NCI-H2107 treated with DMSO at 0.1 percent for 48 hours (cell line): ENCODE results near the gene SPATS2L.

Experiments
- DNase-seq: peaks from one replicate; lab custom pipeline; 2025; ENCODE audit not compliant: unreplicated experiment; lab: John Stamatoyannopoulos, UW

SPATS2L gene, protein sequence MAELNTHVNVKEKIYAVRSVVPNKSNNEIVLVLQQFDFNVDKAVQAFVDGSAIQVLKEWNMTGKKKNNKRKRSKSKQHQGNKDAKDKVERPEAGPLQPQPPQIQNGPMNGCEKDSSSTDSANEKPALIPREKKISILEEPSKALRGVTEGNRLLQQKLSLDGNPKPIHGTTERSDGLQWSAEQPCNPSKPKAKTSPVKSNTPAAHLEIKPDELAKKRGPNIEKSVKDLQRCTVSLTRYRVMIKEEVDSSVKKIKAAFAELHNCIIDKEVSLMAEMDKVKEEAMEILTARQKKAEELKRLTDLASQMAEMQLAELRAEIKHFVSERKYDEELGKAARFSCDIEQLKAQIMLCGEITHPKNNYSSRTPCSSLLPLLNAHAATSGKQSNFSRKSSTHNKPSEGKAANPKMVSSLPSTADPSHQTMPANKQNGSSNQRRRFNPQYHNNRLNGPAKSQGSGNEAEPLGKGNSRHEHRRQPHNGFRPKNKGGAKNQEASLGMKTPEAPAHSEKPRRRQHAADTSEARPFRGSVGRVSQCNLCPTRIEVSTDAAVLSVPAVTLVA

DNA sequence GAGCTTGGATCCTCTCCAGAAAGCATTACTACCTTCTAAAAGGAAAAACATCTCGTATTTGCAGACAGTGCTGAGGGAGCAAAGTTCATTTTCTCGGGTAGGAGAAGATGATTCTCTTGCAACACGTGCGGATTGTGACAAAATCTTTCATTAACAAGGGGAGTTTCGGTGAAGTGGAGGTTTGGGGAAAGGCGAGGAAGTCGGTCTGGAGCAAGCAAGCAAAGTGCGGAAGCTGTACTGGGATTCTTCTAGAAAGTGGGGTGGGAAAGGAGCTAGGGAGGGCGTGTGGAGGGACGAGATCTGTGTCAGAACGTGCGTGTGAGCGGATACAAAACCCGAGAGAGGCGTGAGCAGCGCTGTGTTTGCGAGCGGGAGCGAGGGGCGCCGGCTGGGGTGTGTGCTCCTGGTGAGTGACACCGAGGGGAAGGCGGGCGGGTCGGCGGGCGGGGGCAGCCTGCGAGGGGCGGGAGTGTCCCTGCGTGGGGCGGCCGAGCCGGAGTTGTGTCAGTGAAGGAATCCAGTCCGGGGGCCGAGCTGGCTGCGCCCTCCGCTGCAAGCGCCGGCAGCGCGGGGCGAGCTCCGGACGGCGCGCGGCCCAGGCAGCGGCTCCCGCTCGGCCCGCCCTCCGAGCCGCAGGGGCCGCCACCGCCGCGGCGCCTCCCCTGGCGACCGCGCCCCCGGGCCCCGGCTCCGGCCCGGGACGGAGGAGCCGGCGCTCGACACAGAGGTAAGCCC, at the start of gene SPATS2L:
Gene SPATS2L, plus strand, starts transcription at position 498 of the 735 bp plus-strand sequence. CDS start 82,552 bp downstream, outside the sequence.
- no peak for DNase-seq

DNA sequence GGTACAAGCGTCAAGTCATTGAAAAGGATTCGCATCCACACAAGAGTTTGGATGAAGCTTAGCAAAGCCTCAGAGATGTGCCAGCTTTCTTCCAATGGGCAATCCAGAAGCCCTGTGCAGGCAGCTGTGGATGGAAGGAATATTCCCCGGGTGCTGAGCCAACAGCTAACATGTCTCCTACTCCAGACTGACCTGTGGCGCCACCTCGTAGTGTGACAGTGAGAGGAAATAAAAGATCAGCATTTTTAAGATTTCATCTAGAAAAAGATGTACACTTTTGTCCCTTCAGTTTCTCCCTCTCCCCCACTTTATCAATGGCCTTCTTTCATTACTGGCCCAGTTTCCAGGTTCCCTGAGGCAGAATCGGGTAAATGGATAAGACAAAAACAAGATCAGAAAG, 48.9 kb upstream of the SPATS2L start:
- no peak for DNase-seq

DNA sequence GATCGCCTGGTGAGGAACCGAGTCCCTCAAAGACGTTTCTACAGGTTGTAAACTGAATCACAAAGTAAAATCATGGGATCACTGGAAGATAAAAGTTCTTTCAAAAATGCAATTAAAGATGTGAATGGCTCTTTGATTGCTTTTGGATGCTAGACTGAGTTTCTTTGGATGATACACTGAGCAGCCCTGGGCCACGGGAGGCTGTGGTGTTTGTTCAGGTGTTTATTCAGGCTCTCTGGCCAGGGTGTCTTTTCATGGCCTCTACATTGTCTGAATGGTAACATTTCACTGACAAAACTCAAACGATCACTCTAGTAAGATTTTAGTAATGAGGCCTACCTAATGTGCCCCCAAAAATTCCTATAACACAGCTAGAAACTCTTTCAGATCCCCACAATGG, 48.4 kb upstream of the SPATS2L start:
- no peak for DNase-seq

DNA sequence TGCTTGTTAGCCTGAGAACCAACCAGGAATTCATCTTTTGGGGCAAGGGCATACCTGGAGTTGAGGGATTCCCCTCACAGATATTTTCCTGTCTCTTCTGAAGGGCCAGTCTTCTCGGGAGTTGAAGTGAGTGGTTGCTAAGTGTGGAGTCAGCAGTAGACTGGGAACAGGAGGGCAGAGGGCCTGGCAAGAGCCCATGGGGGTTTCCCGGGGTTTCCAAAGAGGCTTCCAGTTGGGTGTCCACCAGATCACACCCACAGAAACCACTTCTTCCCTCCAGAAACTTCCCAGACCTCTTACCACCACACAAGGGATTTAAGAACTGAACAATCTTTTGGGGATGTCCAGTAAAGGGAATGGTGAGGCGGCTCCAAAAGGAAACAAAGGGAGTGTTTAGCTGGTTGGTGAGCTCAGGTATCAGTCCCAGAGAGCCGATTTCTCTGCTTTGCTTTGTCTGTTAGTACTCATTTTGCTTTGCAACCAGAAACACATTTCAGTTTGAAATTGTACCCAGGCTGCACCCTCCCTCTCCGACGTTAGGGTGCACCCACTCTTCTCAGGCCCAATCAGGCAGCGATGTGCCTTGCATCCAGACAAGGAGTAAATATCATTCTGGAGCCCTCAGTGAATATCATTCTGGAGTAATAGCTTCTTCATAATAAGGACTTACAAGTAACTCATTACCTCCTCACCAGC, 47.5 kb upstream of the SPATS2L start:
- peak; percentile 47 for DNase-seq

DNA sequence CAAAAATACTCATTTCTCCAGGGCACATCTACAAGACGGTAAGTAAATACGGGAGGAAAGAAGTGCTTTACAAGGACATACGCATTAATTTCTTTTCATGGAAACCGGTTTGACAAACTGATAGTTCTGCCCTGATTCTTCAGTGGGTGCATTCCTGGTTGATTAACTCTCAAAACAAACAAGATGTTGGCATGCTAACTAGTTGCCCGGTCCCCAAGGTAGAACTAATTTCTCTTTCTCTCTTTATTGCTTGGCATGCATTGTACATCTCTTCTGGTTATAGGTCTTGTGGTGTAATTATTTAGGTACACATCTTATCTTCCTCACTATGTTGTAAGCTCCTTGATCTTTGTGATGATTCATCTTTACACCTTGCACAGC, 46.9 kb upstream of the SPATS2L start:
- no peak for DNase-seq

DNA sequence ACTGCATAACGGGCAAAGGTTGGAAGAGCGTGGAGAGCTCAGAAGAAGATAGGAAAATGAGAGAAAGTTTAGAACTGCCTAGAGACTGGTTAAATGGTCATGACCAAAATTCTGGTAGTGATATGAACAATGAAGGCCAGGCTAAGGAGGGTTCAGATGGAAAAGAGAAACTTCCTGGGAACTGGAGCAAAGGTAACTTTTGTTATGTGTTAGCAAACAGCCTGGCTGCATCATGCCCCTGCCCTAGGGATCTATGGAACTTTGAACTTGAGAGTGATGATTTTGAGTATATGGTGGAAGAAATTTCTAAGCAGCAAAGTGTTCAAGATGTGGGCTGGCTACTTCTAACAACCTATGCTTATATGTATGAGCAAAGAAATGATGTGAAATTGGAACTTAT, 44.4 kb upstream of the SPATS2L start:
- DNase-seq: no peak

DNA sequence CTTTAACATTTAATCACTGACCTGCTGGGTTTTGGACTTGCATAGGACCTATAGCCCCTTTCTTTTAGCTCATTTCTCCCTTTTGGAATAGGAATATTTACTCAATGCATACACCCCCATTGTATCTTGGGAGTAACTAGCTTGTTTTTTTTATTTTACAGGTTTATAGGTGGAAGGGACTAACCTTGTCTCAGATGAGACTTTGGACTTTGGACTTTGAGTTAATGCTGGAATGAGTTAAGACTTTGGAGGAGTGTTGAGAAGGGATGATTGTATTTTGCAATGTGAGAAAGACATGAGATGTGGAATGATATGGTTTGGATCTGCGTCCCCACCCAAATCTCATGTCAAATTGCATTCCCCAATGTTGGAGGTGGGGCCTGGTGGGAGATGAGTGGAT, 43.2 kb upstream of the SPATS2L start:
- no peak for DNase-seq

DNA sequence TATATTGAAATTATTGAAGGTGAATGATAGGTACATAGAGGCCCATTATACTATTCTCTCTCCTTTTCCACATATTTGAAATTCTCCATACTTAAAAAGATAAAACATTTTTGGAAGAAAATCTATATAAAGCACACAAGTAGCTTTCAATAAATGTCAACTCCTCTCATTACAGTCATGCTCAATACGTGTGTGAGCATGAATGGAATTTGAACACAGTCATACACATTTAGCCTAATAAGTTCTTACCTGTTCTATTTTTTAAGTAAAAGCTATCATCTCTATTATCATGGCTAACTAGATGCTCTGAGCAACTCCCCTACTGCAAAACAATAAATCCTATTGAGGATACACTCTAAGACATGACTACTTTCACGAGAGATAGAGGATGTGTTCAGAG, 41.9 kb upstream of the SPATS2L start:
- DNase-seq: no peak

DNA sequence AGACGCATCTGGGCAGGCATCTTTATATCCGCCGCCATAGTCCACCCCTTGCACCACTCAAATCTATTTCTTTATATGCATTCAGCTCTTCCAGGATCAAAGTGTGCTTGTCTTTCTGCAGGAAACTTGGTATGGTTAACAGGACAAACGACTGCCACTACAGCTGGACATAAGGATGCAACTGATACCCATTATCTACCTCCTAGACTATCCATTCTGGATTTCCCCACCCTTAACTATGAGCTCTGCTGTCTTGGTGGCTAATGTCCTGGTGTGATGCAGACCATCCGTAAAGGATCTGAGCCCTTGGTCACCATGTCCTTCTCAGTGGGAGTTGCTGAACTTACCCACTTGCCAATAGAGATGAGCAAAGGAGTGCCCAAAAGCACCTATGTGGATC, 40.1 kb upstream of the SPATS2L start:
- no peak for DNase-seq

DNA sequence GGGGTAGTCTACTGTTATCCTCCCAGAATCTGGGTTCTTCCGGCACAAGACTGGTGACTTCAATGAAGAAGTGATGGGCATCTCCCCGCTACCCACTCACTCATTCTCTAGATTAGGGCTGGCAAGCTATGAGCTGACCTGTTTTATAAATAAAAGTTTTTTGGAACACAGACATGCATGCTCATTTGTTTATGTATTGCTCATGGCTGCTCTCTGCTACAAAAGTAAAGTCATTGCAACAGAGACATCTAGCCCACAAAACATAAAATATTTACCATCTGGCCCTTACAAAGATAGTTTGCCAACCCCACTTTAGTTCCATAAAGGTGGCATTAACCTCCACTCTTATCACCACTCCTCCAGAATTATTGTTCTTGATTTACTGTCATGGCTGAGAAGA, 39.1 kb upstream of the SPATS2L start:
- DNase-seq: no peak

DNA sequence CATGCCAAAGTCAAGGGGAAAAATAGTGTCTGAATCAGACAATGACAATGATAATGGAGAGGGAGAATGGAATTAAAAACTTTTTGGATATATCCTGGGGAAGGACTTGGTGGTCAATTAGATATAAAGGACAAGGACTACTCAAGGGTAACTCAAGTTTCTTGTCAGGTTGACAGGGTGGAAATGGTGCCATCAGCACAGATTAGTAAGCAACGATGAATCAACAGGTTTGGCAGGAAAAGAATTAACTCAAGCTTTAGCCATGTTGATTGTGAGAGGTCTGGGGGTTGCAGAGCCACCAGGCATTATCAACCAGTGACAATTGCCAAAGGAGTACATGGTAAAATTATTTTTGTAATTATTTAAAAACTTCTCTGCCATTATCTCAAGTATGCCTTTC, 35.8 kb upstream of the SPATS2L start:
- no peak for DNase-seq

DNA sequence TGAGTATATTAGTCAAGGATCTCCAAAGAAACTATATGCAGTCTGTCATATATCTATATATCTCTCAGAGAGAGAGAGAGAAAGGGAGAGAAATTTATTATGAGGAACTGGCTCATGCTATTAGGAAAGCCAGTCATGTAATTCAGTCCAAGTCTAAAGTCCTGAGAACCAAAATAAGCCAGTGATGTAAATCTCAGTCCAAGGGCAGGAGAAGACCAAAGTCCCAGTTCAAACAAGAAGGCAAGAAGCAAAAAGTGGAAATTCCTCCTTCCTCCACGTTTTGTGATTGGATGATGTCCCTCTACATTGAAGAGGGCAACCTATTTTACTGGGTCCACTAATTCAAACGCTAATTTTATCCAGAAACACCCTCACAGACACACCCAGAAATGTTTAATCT, 34.2 kb upstream of the SPATS2L start:
- no peak for DNase-seq

DNA sequence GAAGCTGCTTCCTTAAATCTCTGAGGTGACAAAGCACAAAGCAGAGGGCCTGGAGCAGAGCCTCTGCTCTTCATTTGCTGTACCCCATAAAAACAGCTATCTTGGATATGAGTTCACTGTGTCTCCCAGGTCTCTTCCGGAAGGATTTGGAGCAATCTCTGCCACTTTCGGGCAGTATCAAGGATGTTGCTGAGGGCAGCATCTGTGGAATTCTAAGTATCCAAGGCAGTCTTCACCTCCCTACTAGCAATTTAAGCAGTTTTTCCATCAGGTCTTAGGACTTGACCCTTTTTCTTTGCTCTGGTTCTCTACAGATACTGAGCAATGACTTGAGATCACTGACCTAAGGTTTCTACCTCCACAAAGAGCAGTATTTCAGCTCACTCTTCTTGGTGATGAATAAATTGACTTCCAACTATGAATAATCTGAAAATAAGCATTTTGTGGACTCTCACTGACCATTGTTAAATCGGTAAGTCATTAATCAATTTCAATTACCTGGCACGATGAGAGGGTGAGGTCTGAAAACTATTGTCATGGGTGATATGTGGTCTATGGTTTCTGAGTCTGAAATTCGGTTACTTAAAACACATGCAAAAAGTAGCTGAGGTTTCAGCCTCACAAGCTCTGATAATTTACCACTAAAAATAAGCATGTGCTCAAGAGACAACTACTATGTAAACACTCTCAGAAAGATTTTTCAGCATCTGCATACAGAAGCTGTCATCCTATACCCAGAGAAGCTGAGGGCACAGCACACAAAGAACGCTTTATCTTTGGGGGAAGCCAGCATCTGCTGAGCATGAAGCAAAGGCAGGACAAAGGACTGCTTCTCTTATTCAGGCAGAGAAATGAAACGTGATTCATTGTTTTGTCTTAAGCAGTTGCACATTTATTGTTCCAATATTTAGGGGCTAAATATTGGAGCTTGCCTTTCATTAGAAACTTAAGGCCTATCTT, 32.1 kb upstream of the SPATS2L start:
- DNase-seq: peak; percentile 76

DNA sequence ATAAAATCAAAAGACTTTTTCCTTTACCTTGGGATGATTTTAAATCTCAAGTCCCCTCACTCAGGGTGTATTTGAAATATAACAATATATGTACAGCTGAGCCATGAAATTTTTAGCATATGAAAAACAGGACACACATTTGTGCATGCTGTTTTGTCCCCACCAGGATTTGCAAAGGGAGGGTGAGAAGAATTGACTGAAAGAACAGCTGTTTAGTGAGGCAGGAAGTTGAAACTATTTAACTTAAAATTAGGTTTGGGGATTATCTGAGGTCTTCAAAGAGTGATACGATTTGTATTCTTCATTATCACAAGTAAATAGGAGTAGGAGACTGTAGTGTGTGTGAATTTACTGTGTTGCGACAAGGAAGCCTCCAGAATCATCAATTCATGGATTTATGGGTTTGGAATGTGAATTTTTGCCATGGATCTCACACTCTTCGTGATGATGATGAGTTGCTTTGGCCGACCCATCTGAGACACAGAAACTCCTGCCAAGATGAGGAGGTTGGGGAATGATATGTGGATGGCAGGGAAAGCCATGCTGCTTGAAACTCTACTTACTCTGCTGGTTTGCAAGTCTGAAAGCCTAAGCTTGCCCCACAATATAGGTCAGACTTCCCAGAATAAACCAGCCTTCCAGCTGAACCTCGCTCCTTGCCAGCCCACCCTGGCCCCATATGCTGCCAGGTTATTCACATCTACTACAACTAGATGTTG, 31.0 kb upstream of the SPATS2L start:
- no peak for DNase-seq

DNA sequence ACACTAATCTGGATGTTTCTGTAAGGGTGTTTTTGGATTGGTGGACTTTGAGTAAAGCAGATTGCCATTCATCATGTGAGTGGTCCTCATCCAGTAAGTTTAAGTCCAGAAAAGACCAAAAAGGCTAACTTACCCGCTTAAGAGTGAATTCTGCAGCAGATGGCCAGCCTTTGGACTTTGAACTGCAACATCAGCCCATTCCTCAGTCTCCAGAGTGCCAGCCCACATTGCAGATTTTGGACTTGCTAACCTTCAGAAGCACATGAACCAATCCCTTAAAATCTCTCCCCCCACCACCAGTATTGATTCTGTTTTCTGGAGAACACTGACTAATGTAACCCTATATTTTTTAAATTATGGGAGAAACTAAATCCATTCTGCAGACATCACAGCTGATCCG, 30.0 kb upstream of the SPATS2L start:
- no peak for DNase-seq

DNA sequence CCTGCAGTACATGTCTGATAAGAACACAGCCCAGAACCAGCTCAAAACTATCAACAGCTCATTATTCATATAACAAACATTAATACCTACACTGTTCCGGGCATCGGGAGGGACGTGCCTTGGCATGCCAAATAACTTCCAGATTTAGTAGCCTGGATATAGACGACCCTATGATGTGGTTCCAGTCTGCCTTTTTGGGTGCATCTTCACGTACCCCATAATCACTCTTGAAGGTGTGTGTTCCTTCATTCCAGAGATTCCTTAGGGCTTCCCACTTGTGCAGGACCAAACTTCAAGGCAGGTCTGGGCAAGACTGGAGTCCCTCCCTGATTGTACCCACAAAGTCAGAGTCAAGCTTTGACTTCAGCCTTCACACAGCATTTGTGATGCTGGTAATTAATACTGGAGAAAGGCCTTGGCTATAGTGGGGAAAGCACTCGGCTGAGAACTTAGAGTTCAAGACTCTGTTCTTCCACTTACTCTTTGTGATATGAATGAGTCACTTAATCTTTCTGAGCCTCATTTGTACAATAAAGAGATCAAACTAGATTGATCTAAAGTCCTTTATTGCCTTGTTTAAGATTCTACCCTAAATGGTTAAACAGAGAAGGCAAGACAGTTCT, 27.7 kb upstream of the SPATS2L start:
- DNase-seq: no peak

DNA sequence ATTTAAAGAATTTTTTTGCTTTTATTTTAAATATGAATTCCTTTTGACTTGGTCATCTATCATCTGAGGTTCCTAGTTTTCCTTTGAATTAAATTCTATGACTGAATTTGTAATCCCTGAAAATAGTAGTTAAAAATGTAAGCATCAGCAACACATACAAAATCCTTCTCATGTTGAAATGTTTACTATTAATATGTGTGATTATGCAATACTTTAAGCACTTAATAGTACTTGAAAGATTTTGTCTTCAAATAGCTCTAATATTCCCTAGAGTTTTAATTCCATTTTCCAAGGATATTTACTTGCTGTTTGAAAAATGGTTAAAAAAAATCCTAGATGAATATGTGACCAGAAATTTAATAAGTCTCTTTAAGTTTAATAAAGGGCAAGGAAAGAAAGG, 26.6 kb upstream of the SPATS2L start:
- DNase-seq: no peak

DNA sequence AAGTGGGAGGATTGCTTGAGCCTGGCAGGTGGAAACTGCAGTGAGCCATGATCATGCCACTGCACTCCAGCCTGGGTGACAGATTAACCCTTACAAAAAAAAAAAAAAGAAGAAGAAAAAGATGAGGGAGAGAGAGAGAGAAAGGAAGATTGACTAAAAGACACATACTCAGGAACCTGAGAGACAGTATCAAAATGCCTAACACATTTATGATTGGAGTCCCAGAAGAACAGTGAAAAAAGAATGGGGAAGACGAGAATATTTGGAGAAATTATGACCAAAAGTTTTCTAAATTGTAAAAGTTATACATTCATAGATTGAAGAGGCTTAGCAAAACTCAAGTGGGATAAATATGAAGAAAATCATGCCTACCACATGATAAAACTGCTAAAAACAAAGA, 19.9 kb upstream of the SPATS2L start:
- no peak for DNase-seq

DNA sequence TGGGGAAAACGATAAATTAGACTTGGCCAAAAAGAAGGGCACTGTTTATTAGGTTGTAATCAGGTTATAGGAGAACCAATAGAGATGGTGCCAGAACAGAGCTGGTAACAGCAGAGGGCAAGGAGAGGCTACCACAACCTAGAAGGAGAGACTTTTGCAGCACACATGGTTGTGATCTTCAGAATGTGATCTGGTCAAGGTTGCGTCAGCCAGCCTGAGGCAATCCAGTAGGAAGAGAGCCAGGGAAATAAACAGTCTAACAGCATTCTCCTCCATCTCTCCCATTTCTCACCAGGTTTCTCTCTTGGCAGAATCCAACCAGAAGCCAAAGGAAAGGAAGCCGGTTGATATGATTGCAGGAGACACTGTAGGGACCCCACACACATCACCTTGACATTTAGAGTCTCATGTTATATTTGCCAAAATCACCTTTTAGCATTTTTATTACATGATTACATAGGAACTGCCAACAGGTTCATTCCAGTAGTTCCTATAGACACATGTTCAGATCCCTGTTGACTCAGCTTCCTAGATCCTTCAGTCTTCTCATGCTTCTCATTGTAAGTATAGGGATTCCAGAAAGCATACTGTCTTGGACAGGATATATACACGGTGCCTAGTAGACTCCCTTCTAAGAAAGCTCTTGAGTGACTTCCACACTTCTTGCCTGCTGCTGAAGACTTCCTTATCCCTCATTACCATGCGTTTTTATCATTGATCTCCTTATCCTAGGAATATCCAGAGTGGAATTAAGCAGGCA, 17.6 kb upstream of the SPATS2L start:
- no peak for DNase-seq
